Skeletal muscle tissue (tissue), 4 donors: ENCODE data around the gene SLC22A3. TPM values are rescaled to one million over a fixed set of nuclear protein-coding genes. Genes with fewer than 3 reads are reported as not detected.

Source experiments
- H3K27ac ChIP-seq: one replicate; pipeline ENCODE4 v1.7.0; 2013; ENCODE audit warnings: mild to moderate bottlenecking, low read depth, low read length, inconsistent platforms
- H3K27me3 ChIP-seq, 3 donors: one replicate each; pipeline ENCODE4 v1.7.0; 2013; ENCODE audit warnings: low read length in 3 of 3; ENCODE audit not compliant: control insufficient read depth in 3 of 3, insufficient read depth in 3 of 3
- H3K36me3 ChIP-seq, 3 donors: one replicate each; pipeline ENCODE4 v1.7.0; 2013; ENCODE audit warnings: low read length in 3 of 3; ENCODE audit not compliant: control insufficient read depth in 3 of 3, insufficient read depth in 3 of 3
- H3K4me1 ChIP-seq, 3 donors: one replicate each; pipeline ENCODE4 v1.7.0; 2013; ENCODE audit warnings: low read length in 3 of 3, mild to moderate bottlenecking in 3 of 3; ENCODE audit not compliant: control insufficient read depth in 3 of 3, insufficient read depth in 3 of 3
- H3K4me3 ChIP-seq, 3 donors: one replicate each; pipeline ENCODE4 v1.7.0; 2013; ENCODE audit warnings: low read length in 3 of 3
- H3K9ac ChIP-seq, 3 donors: one replicate each; pipeline ENCODE4 v1.7.0; 2013; ENCODE audit warnings: low read length in 3 of 3, mild to moderate bottlenecking in 3 of 3, moderate library complexity in 2 of 3, low read depth in 1 of 3
- H3K9me3 ChIP-seq, 3 donors: one replicate each; pipeline ENCODE4 v1.7.0; 2013; ENCODE audit warnings: low read length in 3 of 3; ENCODE audit not compliant: control insufficient read depth in 3 of 3
- total RNA-seq: library from RNA; depleted of rRNA; stranded (reverse); fragments of >200 nt; gene quantifications from one replicate; pipeline ENCODE4 v1.2.3, GENCODE V29; 2014
- donor health status: Osteomylitis.

SLC22A3 gene
- total RNA-seq, 1 donor from 2014 or later, result 8.4 TPM

GRCh38 chr6:160489091-160489490 lies 140.9 kb downstream of the SLC22A3 start:
- no peaks in the 10 kb centered on the region for H3K36me3 ChIP-seq
- no peaks in the 10 kb centered on the region for H3K9me3 ChIP-seq
- no peak overlapping the region for H3K27ac ChIP-seq
- no peak overlapping the region for H3K9ac ChIP-seq
- no peak overlapping the region for H3K4me3 ChIP-seq
- H3K27me3 ChIP-seq, result no peaks in the 10 kb centered on the region
- H3K4me1 ChIP-seq, result no peaks in the 10 kb centered on the region

DNA sequence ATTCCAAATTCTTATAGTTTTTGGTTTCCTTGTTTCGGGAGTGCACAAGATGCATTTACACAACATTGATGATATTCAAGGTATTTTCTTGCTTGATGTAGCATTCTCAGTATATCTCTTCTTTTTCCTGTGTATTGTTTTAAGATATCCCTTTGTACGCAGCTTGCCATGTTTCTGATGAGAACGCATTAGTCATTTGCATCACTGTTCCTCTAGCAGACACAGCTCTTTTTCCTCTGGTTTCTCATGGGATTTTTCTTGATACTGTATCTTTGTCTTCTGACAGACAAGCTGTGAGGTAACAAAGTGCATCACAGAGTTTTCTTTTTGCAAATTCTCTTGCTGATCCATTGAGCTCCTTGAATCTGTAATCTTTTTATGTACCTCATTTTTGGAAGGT lies 146.4 kb downstream of the SLC22A3 start:
- Histone ChIP-seq H3K36me3 (no peaks in the 10 kb centered on the region), H3K4me3 (no peak overlapping the region), H3K27me3 (no peaks in the 10 kb centered on the region), H3K9me3 (no peaks in the 10 kb centered on the region), H3K4me1 (no peaks in the 10 kb centered on the region), H3K27ac (no peak overlapping the region), H3K9ac (no peak overlapping the region)

GRCh38 chr6:160500639-160501038 lies 152.5 kb downstream of the SLC22A3 start:
- H3K9me3 ChIP-seq, result peaks cover 0 to 7% (median 0%) of the 10 kb centered on the region in 3 donors
- no peaks in the 10 kb centered on the region for H3K27me3 ChIP-seq
- no peak overlapping the region for H3K9ac ChIP-seq
- no peaks in the 10 kb centered on the region for H3K36me3 ChIP-seq
- H3K4me3 ChIP-seq, result no peak overlapping the region
- no peaks in the 10 kb centered on the region for H3K4me1 ChIP-seq
- H3K27ac ChIP-seq, result no peak overlapping the region

Other genes with a start within 250 kb of the SLC22A3 start
- gene SLC22A1, start 226.6 kb upstream of the SLC22A3 start, total RNA-seq, result 1.0 TPM
- not detected for gene SLC22A2, start 89.6 kb upstream of the SLC22A3 start, total RNA-seq